GM10248 (cell line): ENCODE results near the gene LGI4.

Experiments
- CTCF ChIA-PET: fragments of 300-600 bp; sonication (Branson Sonifier 250); formaldehyde crosslinking; extraction: SDS; loops from one replicate; lab custom pipeline; 2021; ENCODE audit warnings: antibody characterized with exemption; lab: Yijun Ruan, JAX
- POLR2A ChIA-PET: fragments of 350-650 bp; sonication (Branson Sonifier 250); formaldehyde crosslinking; extraction: SDS; loops from one replicate; lab custom pipeline; 2020; ENCODE audit warnings: antibody characterized with exemption; lab: Yijun Ruan, JAX
- DNase-seq: peaks from one replicate; pipeline ENCODE4 v3.0.0; 2012; ENCODE audit errors: extremely low spot score
- CTCF ChIP-seq: IDR thresholded peaks from 2 replicates; pipeline ENCODE4 v1.5.1; 2012; ENCODE audit warnings: mild to moderate bottlenecking, low read depth; ENCODE audit errors: extremely low read depth, missing control alignments, control extremely low read depth

The LGI4 gene

DNA sequence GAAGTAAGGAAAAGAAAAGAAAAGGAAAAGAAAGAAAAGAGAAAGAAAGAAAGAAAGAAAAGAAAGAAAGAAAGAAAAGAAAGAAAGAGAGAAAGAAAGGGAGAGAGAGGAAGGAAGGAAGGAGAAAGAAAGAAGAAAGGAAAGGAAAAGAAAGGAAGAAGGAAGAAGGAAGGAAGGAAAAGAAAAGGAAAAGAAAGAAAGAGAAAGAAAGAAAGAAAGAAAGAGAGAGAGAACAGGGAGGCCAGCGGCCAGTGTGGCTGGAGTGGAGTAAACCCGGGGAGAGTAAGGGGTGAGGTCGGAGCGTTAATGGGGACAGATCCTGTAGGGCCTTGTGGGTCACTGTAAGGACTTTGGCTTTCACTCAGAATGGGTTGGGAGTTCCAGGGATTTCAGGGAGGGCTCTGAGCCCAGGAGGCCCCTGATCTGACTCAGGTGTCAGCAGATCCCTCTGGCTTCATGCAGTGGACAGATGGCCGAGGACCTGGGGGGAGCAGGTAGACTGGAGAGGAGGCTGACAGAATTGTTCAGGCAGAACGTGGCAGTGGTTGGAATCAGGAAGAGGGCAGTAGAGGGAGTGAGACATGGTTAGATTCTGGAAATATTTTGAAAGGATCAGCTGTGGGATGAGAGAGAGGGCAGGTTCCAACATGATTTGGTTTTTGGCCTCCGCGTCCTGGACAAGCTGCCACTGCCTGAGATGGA, 39.0 kb downstream of the LGI4 start:
- no peak for DNase-seq
- ChIA-PET POLR2A (no interaction called here), CTCF (interaction anchor here (0.7 to 1.0 kb wide), 3 partner anchors 10 to 28 kb away, joined by 3 to 4 read pairs (median 3); partner anchors contain the start of gene FXYD3)
- no peak for TF ChIP-seq CTCF

DNA sequence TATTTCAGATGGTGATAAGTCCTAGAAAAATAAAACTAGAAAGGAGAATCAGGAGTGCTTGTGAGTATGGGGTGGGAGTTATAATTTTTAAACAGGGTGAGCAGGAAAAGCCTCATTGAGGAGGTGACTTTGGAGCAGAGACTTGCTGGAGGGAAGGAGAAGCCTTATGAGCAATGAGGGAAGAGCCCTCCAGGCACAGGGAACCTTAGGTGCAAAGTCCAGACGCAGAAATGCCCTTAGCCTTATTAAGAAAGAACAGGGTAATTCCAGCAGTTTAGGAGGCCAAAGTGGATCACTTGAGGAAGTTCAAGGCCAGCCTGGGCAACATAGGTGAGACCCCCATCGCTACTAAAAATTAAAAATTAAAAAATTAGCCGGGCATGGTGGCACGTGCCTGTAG, 40.2 kb downstream of the LGI4 start:
- ChIA-PET POLR2A (no interaction called here), CTCF (no interaction called here)
- no peak for TF ChIP-seq CTCF
- DNase-seq = no peak

- CTCF ChIA-PET = interaction anchor here (0.8 to 4.5 kb wide), 3 partner anchors 24 to 50 kb away, joined by 3 to 38 read pairs (median 4); no protein-coding TSS in a partner anchor
- POLR2A ChIA-PET = no interaction called here
- TF ChIP-seq CTCF = no peak
- no peak for DNase-seq
Observed at GRCh38 chr19:35093941-35094647, 40.8 kb downstream of the LGI4 start.

DNA sequence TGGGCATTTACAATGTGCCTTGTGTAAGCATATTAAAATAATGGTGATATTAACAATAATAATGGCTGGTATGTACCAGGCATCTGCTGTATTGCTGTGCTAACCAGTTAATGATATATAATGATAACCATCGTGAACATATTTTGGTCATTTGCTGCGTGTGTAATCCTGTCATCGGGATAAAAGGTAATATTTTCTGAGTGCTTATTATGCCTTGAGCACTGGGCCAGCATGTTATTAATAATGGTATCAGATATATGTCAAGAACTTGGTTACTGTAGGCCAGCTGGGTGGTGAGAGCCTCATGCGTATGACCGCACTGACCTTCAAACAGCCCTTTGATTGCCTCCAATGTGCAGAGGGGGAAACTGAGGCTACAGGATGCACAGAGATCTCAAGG, 41.4 kb downstream of the LGI4 start:
- DNase-seq = no peak
- ChIA-PET POLR2A (no interaction called here), CTCF (interaction anchor here (0.8 to 4.5 kb wide), 4 partner anchors 21 to 49 kb away, joined by 3 to 38 read pairs (median 5); no protein-coding TSS in a partner anchor)
- TF ChIP-seq CTCF = no peak

- CTCF ChIA-PET = interaction anchor here (1.1 to 4.5 kb wide), 8 partner anchors 10 to 118 kb away, joined by 3 to 38 read pairs (median 4); no protein-coding TSS in a partner anchor
- TF ChIP-seq CTCF = peak; percentile 49
- POLR2A ChIA-PET = no interaction called here
- peak; percentile 76 for DNase-seq
Observed at GRCh38 chr19:35090506-35091214, 44.2 kb downstream of the LGI4 start.

DNA sequence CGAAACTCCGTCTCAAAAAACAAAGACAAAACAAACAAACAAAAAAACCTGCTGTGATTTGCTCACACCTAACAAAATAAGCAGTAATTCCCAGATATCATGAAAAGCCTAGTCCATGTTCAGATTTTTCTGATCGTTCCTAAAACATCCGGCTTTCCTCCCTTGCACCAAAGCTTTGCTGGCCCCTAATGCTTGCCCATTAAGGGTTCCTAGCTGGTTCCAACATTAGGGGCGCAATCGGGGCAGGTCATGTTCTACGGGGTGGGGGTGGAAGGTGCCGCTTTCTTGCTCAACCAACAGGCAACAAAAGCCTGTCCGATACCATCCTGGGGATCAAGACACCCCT, 44.7 kb downstream of the LGI4 start:
- ChIA-PET POLR2A (no interaction called here), CTCF (interaction anchor here (0.8 to 4.5 kb wide), 6 partner anchors 10 to 191 kb away, joined by 3 to 38 read pairs (median 4); no protein-coding TSS in a partner anchor)
- DNase-seq = no peak
- no peak for TF ChIP-seq CTCF
